ENCODE results near the gene RAPGEF5. TPM values are rescaled to one million over a fixed set of nuclear protein-coding genes. Genes with fewer than 3 reads are reported as not detected.

Gene RAPGEF5
- total and polyA plus RNA-seq, 10 donors, result 10.2 to 335 (median 184) TPM

GRCh38 chr7:22331704-22332103 lies 25.2 kb downstream of the RAPGEF5 start:
- no peak for DNase-seq
- intact Hi-C loops (cut with DNase I; ENCODE audit: low total_unique reads), result no loop called here
- Histone ChIP-seq H3K4me1 (peaks cover 0 to 19% (median 4%) of the 10 kb centered on the region in 6 donors), H3K27me3 (replicated peaks in 1 of 7) (no peaks in the 10 kb centered on the region), H3K27ac (peak overlapping the region in 1 of 8 donors; percentile 39), H3K9me3 (no peaks in the 10 kb centered on the region), H3K4me3 (no peak overlapping the region), H3K36me3 (no peaks in the 10 kb centered on the region)
- no peak for TF ChIP-seq CTCF (IDR thresholded peaks at IDR 0.05 in 8 of 11, conservative IDR thresholded peaks at IDR 0.05 in 3 of 11)
- TF ChIP-seq POLR2A (IDR thresholded peaks at IDR 0.05), result no peak
- no peak for TF ChIP-seq POLR2AphosphoS5 (IDR thresholded peaks at IDR 0.05)
- WGBS, 5 donors, result 96 to 100% (median 100%) methylated on average over 1 of the region's 1 CpG

GRCh38 chr7:22330903-22331302 lies 26.1 kb downstream of the RAPGEF5 start:
- WGBS, 5 donors, result 68 to 84% (median 82%) methylated on average over 8 of the region's 8 CpGs
- TF ChIP-seq POLR2AphosphoS5 (IDR thresholded peaks at IDR 0.05), result no peak
- TF ChIP-seq POLR2A (IDR thresholded peaks at IDR 0.05), result no peak
- no peak for TF ChIP-seq CTCF (IDR thresholded peaks at IDR 0.05 in 8 of 11, conservative IDR thresholded peaks at IDR 0.05 in 3 of 11)
- Histone ChIP-seq H3K36me3 (no peaks in the 10 kb centered on the region), H3K4me1 (peaks cover 0 to 19% (median 4%) of the 10 kb centered on the region in 6 donors), H3K4me3 (no peak overlapping the region), H3K27me3 (replicated peaks in 1 of 7) (no peaks in the 10 kb centered on the region), H3K27ac (no peak overlapping the region), H3K9me3 (no peaks in the 10 kb centered on the region)
- no peak for DNase-seq
- intact Hi-C loops (cut with DNase I; ENCODE audit: low total_unique reads), result no loop called here

GRCh38 chr7:22329816-22330524 lies 27.0 kb downstream of the RAPGEF5 start:
- Histone ChIP-seq H3K27me3 (replicated peaks in 1 of 7) (no peaks in the 10 kb centered on the region), H3K9me3 (no peaks in the 10 kb centered on the region), H3K27ac (peak overlapping the region in 3 of 8 donors; percentile 10 to 42 (median 28)), H3K4me3 (no peak overlapping the region), H3K36me3 (no peaks in the 10 kb centered on the region), H3K4me1 (peaks cover 0 to 19% (median 4%) of the 10 kb centered on the region in 6 donors)
- WGBS, 5 donors, result 64 to 74% (median 71%) methylated on average over 4 of the region's 4 CpGs
- intact Hi-C loops (cut with DNase I; ENCODE audit: low total_unique reads), result no loop called here
- DNase-seq, result no peak
- TF ChIP-seq POLR2A (IDR thresholded peaks at IDR 0.05), result no peak
- no peak for TF ChIP-seq POLR2AphosphoS5 (IDR thresholded peaks at IDR 0.05)
- no peak for TF ChIP-seq CTCF (IDR thresholded peaks at IDR 0.05 in 8 of 11, conservative IDR thresholded peaks at IDR 0.05 in 3 of 11)

- intact Hi-C loops (cut with DNase I; ENCODE audit: low total_unique reads), result no loop called here
- peaks cover 0 to 19% (median 4%) of the 10 kb centered on the region in 6 donors for H3K4me1 ChIP-seq
- TF ChIP-seq POLR2AphosphoS5 (IDR thresholded peaks at IDR 0.05), result no peak
- TF ChIP-seq CTCF (IDR thresholded peaks at IDR 0.05 in 8 of 11, conservative IDR thresholded peaks at IDR 0.05 in 3 of 11), result no peak
- TF ChIP-seq POLR2A (IDR thresholded peaks at IDR 0.05), result no peak
- no peaks in the 10 kb centered on the region for H3K9me3 ChIP-seq
- 55 to 84% (median 69%) methylated on average over 4 of the region's 4 CpGs for WGBS, 5 donors
- no peak overlapping the region for H3K4me3 ChIP-seq
- no peak for DNase-seq
- no peaks in the 10 kb centered on the region for H3K36me3 ChIP-seq
- H3K27me3 ChIP-seq (replicated peaks in 1 of 7), result no peaks in the 10 kb centered on the region
- H3K27ac ChIP-seq, result no peak overlapping the region
Measured at GRCh38 chr7:22326181-22326580, 30.8 kb downstream of the RAPGEF5 start.
